K562 (cell line): ENCODE measurements around the gene MYOM1. TPM values are rescaled to one million over a fixed set of nuclear protein-coding genes. Genes with fewer than 3 reads are reported as not detected.

Source experiments
- BCLAF1 ChIP-seq, 2 experiments: fragments of 450-650 bp in 1 of 2; IDR thresholded peaks; 2 replicates each; pipeline ENCODE4 v1.6.1; 2011 to 2017; ENCODE audit warnings: low read depth in 2 of 2, antibody characterized with exemption in 1 of 2, borderline replicate concordance in 1 of 2, low read length in 1 of 2, mild to moderate bottlenecking in 1 of 2, mixed read lengths in 1 of 2; ENCODE audit not compliant: control insufficient read depth in 1 of 2
- E2F3 ChIP-seq: fragments of 250-450 bp; sonication (Bioruptor Pico); IDR thresholded peaks from 2 replicates; pipeline ENCODE4 v1.4.0; 2020; ENCODE audit warnings: mild to moderate bottlenecking
- HDAC1 ChIP-seq, 2 experiments: fragments of 450-650 bp; IDR thresholded peaks; 2 replicates each; pipeline ENCODE4 v1.6.1; 2016 to 2017; ENCODE audit warnings: inconsistent platforms in 1 of 2, mild to moderate bottlenecking in 1 of 2, moderate library complexity in 1 of 2
- MAZ ChIP-seq, 2 experiments: fragments of 450-650 bp in 1 of 2; sonication (generic) in 1 of 2; formaldehyde crosslinking; IDR thresholded peaks in 1 of 2; conservative IDR thresholded peaks in 1 of 2; 2 replicates each; pipeline versions ENCODE4 v1.4.0 to v1.5.0; 2020; ENCODE audit warnings: mild to moderate bottlenecking in 1 of 2, missing genetic modification reagents in 1 of 2
- MYC ChIP-seq, 2 experiments: fragments of 250-450 bp in 1 of 2; sonication (Bioruptor Pico) in 1 of 2; IDR thresholded peaks; 2 replicates each; pipeline versions ENCODE4 v1.5.1 to v1.6.1; 2012 to 2021; ENCODE audit warnings: low read depth in 2 of 2, borderline replicate concordance in 1 of 2, improper control_type of control experiment in 1 of 2, low read length in 1 of 2, mild to moderate bottlenecking in 1 of 2, moderate library complexity in 1 of 2
- NELFE ChIP-seq: IDR thresholded peaks from 2 replicates; pipeline ENCODE4 v1.6.1; 2011; ENCODE audit warnings: mild to moderate bottlenecking; ENCODE audit not compliant: insufficient read depth, insufficient read length
- NFE2 ChIP-seq: IDR thresholded peaks from 2 replicates; pipeline ENCODE4 v1.6.1; 2014; ENCODE audit warnings: antibody characterized with exemption, low read depth
- NRF1 ChIP-seq, 2 experiments: fragments of 450-650 bp; IDR thresholded peaks in 1 of 2; conservative IDR thresholded peaks in 1 of 2; 2 replicates each; pipeline ENCODE4 v1.6.1; 2014; ENCODE audit warnings: mild to moderate bottlenecking in 2 of 2
- TCF3 ChIP-seq: sonication (generic); formaldehyde crosslinking; IDR thresholded peaks from 2 replicates; pipeline ENCODE4 v1.4.0; 2020; ENCODE audit warnings: mild to moderate bottlenecking, missing genetic modification reagents
- ZNF395 ChIP-seq: fragments of 200-800 bp; sonication (Bioruptor generic); IDR thresholded peaks from 2 replicates; pipeline ENCODE4 v1.6.1; 2017; ENCODE audit warnings: missing genetic modification characterization, missing compliant biosample characterization
- ZNF408 ChIP-seq: fragments of 250-450 bp; sonication (Bioruptor Pico); IDR thresholded peaks from 2 replicates; pipeline ENCODE4 v1.4.0; 2020; ENCODE audit warnings: low read depth, mild to moderate bottlenecking, moderate library complexity
- ZNF639 ChIP-seq, 2 experiments: fragments of 200-800 bp in 1 of 2; sonication (Bioruptor generic) in 1 of 2; sonication (generic) in 1 of 2; formaldehyde crosslinking in 1 of 2; IDR thresholded peaks in 1 of 2; conservative IDR thresholded peaks in 1 of 2; 2 replicates each; pipeline versions ENCODE4 v1.5.0 to v1.6.1; 2016 to 2020; ENCODE audit warnings: missing compliant biosample characterization in 1 of 2, missing genetic modification characterization in 1 of 2, missing genetic modification reagents in 1 of 2
- polyA plus RNA-seq, 8 experiments: library from polyadenylated mRNA; depleted of rRNA in 4 of 8; stranded (reverse) in 5 of 8; unstranded in 3 of 8; fragments of >200 nt; fragmentation: Nextera tagmentation in 2 of 8; fragmentation: Illumina TruSeq in 1 of 8; extraction: Ambion mirVana in 2 of 8; extraction: Trizol in 1 of 8; gene quantifications; 2 replicates each; pipeline versions ENCODE4 v1.2.1 to v1.2.3, GENCODE V29; 2011 to 2014; ENCODE audit warnings: inconsistent platforms in 1 of 8, missing spikeins in 1 of 8
- total RNA-seq, 7 experiments: library from RNA; depleted of rRNA in 6 of 7; stranded (reverse); fragments of >200 nt in 6 of 7; fragmentation: Illumina TruSeq in 2 of 7; extraction: Trizol in 2 of 7; gene quantifications; 2 replicates each; pipeline versions ENCODE4 v1.2.1 to v1.2.3, GENCODE V29; 2011 to 2021; ENCODE audit warnings: low replicate concordance in 1 of 7
- TF ChIP-seq, protein P1 (sequence below): fragments of 250-450 bp; sonication (Bioruptor Pico); IDR thresholded peaks from 2 replicates; pipeline ENCODE4 v1.5.0; 2020; ENCODE audit warnings: mild to moderate bottlenecking, borderline replicate concordance

Gene MYOM1
- total and polyA plus RNA-seq, 9 of the 15 experiments (the other 6 are each of a cell fraction or from before 2014, with no cell fraction given) = 0.01 to 0.62 (median 0.25) TPM

GRCh38 chr18:3062798-3063680 is 156.7 kb downstream of the MYOM1 start (continued):
- TF ChIP-seq ZNF395 (CRISPR knock-in tag) (no peak), ZNF639 (CRISPR knock-in tag; conservative IDR thresholded peaks at IDR 0.05 in 1 of 2, IDR thresholded peaks at IDR 0.05 in 1 of 2) (no peak), ZNF408 (CRISPR knock-in tag) (no peak), NRF1 (conservative IDR thresholded peaks at IDR 0.05 in 1 of 2, IDR thresholded peaks at IDR 0.05 in 1 of 2) (peak; percentile 32 to 37; a peak in 2 of 4 replicates), TCF3 (CRISPR knock-in tag) (0 out of 2 replicates have a peak, but pooled peaks have one; percentile 10), MAZ (CRISPR knock-in tag; conservative IDR thresholded peaks at IDR 0.05 in 1 of 2, IDR thresholded peaks at IDR 0.05 in 1 of 2) (0 out of 4 replicates have a peak, but pooled peaks of 1 of the 2 experiments have one; percentile 28), BCLAF1 (IDR thresholded peaks at IDR 0.05; ENCODE audit: borderline replicate concordance in 1 of 2, control insufficient read depth in 1 of 2, low read depth in 2 of 2, low read length in 1 of 2) (no peak), MYC (IDR thresholded peaks at IDR 0.05; ENCODE audit: low read depth, low read length) (0 out of 2 replicates have a peak, but pooled peaks have one; percentile 14), MYC (CRISPR knock-in tag; IDR thresholded peaks at IDR 0.05; ENCODE audit: borderline replicate concordance, low read depth) (no peak), HDAC1 (IDR thresholded peaks at IDR 0.05) (no peak), NFE2 (no peak), E2F3 (CRISPR knock-in tag) (no peak), NELFE (no peak)
- TF ChIP-seq, protein P1, sequence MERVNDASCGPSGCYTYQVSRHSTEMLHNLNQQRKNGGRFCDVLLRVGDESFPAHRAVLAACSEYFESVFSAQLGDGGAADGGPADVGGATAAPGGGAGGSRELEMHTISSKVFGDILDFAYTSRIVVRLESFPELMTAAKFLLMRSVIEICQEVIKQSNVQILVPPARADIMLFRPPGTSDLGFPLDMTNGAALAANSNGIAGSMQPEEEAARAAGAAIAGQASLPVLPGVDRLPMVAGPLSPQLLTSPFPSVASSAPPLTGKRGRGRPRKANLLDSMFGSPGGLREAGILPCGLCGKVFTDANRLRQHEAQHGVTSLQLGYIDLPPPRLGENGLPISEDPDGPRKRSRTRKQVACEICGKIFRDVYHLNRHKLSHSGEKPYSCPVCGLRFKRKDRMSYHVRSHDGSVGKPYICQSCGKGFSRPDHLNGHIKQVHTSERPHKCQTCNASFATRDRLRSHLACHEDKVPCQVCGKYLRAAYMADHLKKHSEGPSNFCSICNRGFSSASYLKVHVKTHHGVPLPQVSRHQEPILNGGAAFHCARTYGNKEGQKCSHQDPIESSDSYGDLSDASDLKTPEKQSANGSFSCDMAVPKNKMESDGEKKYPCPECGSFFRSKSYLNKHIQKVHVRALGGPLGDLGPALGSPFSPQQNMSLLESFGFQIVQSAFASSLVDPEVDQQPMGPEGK = no peak
- TF ChIP-seq, all 486 proteins: peak for 28
